HG03066 (cell line): ENCODE data around the gene NHP2.
A peak's percentile ranks its signal among the peaks of the same experiment; 100 is the strongest.
"Not testable (repeated sequence)": the region's sequence is repeated elsewhere in the genome, so short reads cannot be mapped to it uniquely, and the experiment has no call there.

Source experiments
- ATAC-seq: cut with Tn5 transposase; IDR thresholded peaks from one replicate; pipeline ENCODE4 v1.9.1; 2021; ENCODE audit warnings: low read depth; ENCODE audit not compliant: unreplicated experiment

The NHP2 gene

GRCh38 chr5:178153530-178154340 is at the start of gene NHP2:
NHP2 (minus strand) TSS chr5:178153885; CDS start chr5:178153817, 68 bp downstream.
- ATAC-seq: peak; percentile 99

GRCh38 chr5:178202541-178202940 is 48.9 kb upstream of the NHP2 start:
- no peak for ATAC-seq

- ATAC-seq: no peak
Observed at GRCh38 chr5:178201927-178202235, 48.2 kb upstream of the NHP2 start.

GRCh38 chr5:178201221-178201926 is 47.7 kb upstream of the NHP2 start:
- ATAC-seq: no peak

GRCh38 chr5:178199581-178200434 is 46.1 kb upstream of the NHP2 start:
- ATAC-seq: no peak

GRCh38 chr5:178198706-178199105 is 45.0 kb upstream of the NHP2 start:
- no peak for ATAC-seq

GRCh38 chr5:178198151-178198550 is 44.5 kb upstream of the NHP2 start:
- not testable (repeated sequence) for ATAC-seq

- no peak for ATAC-seq
Observed at GRCh38 chr5:178196986-178197385, 43.3 kb upstream of the NHP2 start.

- no peak for ATAC-seq
Observed at GRCh38 chr5:178196281-178196812, 42.7 kb upstream of the NHP2 start.

GRCh38 chr5:178194026-178194425 is 40.3 kb upstream of the NHP2 start:
- ATAC-seq: no peak

GRCh38 chr5:178193251-178193809 is 39.6 kb upstream of the NHP2 start:
- no peak for ATAC-seq

GRCh38 chr5:178192787-178193186 is 39.1 kb upstream of the NHP2 start:
- ATAC-seq: no peak

- no peak for ATAC-seq
Observed at GRCh38 chr5:178192244-178192643, 38.6 kb upstream of the NHP2 start.

GRCh38 chr5:178191661-178192060 is 38.0 kb upstream of the NHP2 start:
- no peak for ATAC-seq

GRCh38 chr5:178189433-178189832 is 35.7 kb upstream of the NHP2 start:
- ATAC-seq: no peak

- no peak for ATAC-seq
Observed at GRCh38 chr5:178187014-178187413, 33.3 kb upstream of the NHP2 start, which contains the start of gene GMCL2. GMCL2 (minus strand) TSS chr5:178187371; CDS start chr5:178187299, 72 bp downstream.

GRCh38 chr5:178186427-178186826 is 32.7 kb upstream of the NHP2 start:
- ATAC-seq: no peak

GRCh38 chr5:178182158-178182876 is 28.6 kb upstream of the NHP2 start:
- ATAC-seq: no peak

- ATAC-seq: no peak
Observed at GRCh38 chr5:178180141-178180863, 26.6 kb upstream of the NHP2 start.
